Vagina (tissue), 2 donors: ENCODE data around the gene CTBP2.

Source experiments
- POLR2AphosphoS5 ChIP-seq, 2 donors: sonication (generic); formaldehyde crosslinking; IDR thresholded peaks; one replicate each; pipeline ENCODE4 v1.9.0; 2017; ENCODE audit warnings: antibody characterized with exemption in 2 of 2, mild to moderate bottlenecking in 2 of 2, low read depth in 1 of 2; ENCODE audit not compliant: insufficient read depth in 1 of 2
- TF ChIP-seq, protein P1 (sequence below), 3 experiments: fragments of 450-650 bp in 2 of 3; fragments of 200-600 bp in 1 of 3; sonication (generic) in 1 of 3; IDR thresholded peaks; one replicate each; pipeline ENCODE4 v1.5.1; 2017 to 2019; ENCODE audit warnings: antibody characterized with exemption in 3 of 3, mild to moderate bottlenecking in 2 of 3, moderate library complexity in 2 of 3

GRCh38 chr10:125132344-125132743 lies 28.0 kb downstream of the CTBP2 start:
- TF ChIP-seq, protein P1, sequence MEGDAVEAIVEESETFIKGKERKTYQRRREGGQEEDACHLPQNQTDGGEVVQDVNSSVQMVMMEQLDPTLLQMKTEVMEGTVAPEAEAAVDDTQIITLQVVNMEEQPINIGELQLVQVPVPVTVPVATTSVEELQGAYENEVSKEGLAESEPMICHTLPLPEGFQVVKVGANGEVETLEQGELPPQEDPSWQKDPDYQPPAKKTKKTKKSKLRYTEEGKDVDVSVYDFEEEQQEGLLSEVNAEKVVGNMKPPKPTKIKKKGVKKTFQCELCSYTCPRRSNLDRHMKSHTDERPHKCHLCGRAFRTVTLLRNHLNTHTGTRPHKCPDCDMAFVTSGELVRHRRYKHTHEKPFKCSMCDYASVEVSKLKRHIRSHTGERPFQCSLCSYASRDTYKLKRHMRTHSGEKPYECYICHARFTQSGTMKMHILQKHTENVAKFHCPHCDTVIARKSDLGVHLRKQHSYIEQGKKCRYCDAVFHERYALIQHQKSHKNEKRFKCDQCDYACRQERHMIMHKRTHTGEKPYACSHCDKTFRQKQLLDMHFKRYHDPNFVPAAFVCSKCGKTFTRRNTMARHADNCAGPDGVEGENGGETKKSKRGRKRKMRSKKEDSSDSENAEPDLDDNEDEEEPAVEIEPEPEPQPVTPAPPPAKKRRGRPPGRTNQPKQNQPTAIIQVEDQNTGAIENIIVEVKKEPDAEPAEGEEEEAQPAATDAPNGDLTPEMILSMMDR (IDR thresholded peaks at IDR 0.05): no peak
- TF ChIP-seq POLR2AphosphoS5 (IDR thresholded peaks at IDR 0.05; ENCODE audit: insufficient read depth in 1 of 2, low read depth in 1 of 2): no peak
